Spleen (tissue), 7 donors: ENCODE results near the gene C2orf80.

Experiments
- CTCF ChIP-seq, 11 experiments: fragments of 200-600 bp in 7 of 11; fragments of 450-650 bp in 4 of 11; sonication (generic) in 4 of 11; IDR thresholded peaks in 8 of 11; conservative IDR thresholded peaks in 3 of 11; 1 replicate in 7 of 11; 2 replicates in 4 of 11; pipeline versions ENCODE4 v1.4.0 to v1.8.0; 2016 to 2021; ENCODE audit warnings: antibody characterized with exemption in 11 of 11, inconsistent platforms in 4 of 11, mild to moderate bottlenecking in 1 of 11
- POLR2A ChIP-seq, 3 donors: fragments of 450-650 bp; IDR thresholded peaks; one replicate each; pipeline ENCODE4 v1.5.1; 2017; ENCODE audit warnings: antibody characterized with exemption in 3 of 3, mild to moderate bottlenecking in 1 of 3
- donor health status: DM: no; HTN: no; CAD: no; lungs with moderate emphysema.
- donor health status: DM: no; HTN: no; CAD: no.
- donor health status: DM: no; HTN: no; CAD: no.

GRCh38 chr2:208175840-208176153, 14.0 kb downstream of the C2orf80 start:
- TF ChIP-seq POLR2A (IDR thresholded peaks at IDR 0.05), result no peak
- TF ChIP-seq CTCF (IDR thresholded peaks at IDR 0.05 in 8 of 11, conservative IDR thresholded peaks at IDR 0.05 in 3 of 11), result no peak
